Urinary bladder (tissue), 4 donors: ENCODE measurements around the gene MED15. TPM values are rescaled to one million over a fixed set of nuclear protein-coding genes. Genes with fewer than 3 reads are reported as not detected.

Experiments used
- DNase-seq: peaks from one replicate; pipeline ENCODE4 v3.0.0-alpha.2; 2015; ENCODE audit errors: extremely low spot score
- H3K27ac ChIP-seq: one replicate; pipeline ENCODE4 v1.5.1; 2013; ENCODE audit warnings: low read depth, mild to moderate bottlenecking, moderate library complexity
- H3K36me3 ChIP-seq: one replicate; pipeline ENCODE4 v1.6.1; 2013; ENCODE audit warnings: mild to moderate bottlenecking, moderate library complexity; ENCODE audit not compliant: insufficient read depth
- H3K4me1 ChIP-seq: one replicate; pipeline ENCODE4 v1.6.1; 2013; ENCODE audit warnings: mild to moderate bottlenecking, moderate library complexity; ENCODE audit not compliant: insufficient read depth
- H3K4me3 ChIP-seq: one replicate; pipeline ENCODE4 v1.5.1; 2013; ENCODE audit warnings: low read depth, low read length
- WGBS: extraction: QIAGEN DNeasy Blood & Tissue Kit; methylation state at CpG from one replicate; pipeline ENCODE4 v1.1.7; 2013; 5-methylcytosine and 5-hydroxymethylcytosine counted together
- polyA plus RNA-seq: library from polyadenylated mRNA; stranded (reverse); fragments of 200-250 nt; gene quantifications from one replicate; pipeline ENCODE4 v1.2.3, GENCODE V29; 2013
- total RNA-seq: library from RNA; depleted of rRNA; stranded (reverse); fragments of >200 nt; gene quantifications from one replicate; pipeline ENCODE4 v1.2.3, GENCODE V29; 2014
- donor health status: healthy with polysubstance abuse.
- donor health status: healthy.

Gene MED15
- total and polyA plus RNA-seq, 2 donors = 34.0 to 57.9 TPM

DNA sequence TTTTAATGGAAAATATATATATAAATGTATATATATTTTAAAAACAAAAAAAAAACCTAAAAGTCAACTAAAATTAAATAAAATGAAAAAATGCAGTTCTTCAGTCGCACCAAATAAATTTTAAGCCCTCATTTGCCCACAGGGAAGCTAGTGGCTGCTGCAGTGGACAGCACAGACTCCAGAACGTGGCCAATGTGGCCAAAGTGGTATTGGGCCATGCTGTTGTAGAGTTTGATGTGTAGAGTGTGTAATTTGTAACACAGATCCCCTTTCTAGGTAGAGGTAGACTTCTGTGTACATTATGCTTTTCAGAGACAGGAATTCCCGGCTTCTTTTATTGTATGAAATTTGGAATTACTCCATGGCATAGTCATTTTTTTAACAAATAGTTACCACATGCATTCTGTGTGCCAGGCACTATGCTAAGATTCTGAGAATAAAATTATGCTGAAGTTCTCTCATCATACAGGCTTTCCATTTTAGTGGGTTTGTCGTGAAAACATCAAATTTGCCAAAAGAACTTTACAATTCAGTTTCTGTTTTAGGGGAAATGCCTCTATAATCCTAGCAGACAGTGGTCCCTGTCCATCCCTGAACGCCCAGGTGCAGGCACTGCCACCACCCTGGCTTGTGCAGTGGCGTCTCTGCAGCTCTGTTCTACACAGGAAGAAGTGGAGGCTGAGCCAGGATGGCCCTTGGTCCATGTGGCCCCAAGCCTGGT lies 68.5 kb downstream of the MED15 start:
- no peak overlapping the region for H3K4me3 ChIP-seq
- DNase-seq = no peak
- 91% methylated on average over 6 of the region's 6 CpGs for WGBS
- peaks cover 9% of the 10 kb centered on the region for H3K36me3 ChIP-seq
- no peaks in the 10 kb centered on the region for H3K4me1 ChIP-seq
- H3K27ac ChIP-seq = no peak overlapping the region

DNA sequence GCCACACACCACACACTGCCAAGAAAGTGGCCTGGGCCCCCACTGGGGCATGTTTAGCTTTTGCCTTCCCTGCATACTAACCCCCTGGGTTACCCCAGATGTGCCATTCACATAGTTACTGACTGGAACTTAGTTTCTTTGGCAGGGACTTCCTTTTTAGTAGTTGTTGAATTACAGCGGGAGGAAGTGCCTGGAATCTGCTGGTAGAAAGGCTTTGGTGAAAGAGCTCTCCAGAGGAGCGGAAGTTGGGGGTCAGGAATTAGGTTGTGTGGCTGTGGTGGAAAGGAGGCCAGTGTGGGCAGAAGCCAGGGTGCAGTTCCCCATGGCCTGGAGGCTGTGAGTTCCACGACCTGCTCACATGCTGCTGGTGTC lies 69.0 kb downstream of the MED15 start:
- peaks cover 9% of the 10 kb centered on the region for H3K36me3 ChIP-seq
- H3K27ac ChIP-seq = no peak overlapping the region
- 79% methylated on average over 3 of the region's 3 CpGs for WGBS
- H3K4me3 ChIP-seq = no peak overlapping the region
- H3K4me1 ChIP-seq = no peaks in the 10 kb centered on the region
- DNase-seq = no peak

DNA sequence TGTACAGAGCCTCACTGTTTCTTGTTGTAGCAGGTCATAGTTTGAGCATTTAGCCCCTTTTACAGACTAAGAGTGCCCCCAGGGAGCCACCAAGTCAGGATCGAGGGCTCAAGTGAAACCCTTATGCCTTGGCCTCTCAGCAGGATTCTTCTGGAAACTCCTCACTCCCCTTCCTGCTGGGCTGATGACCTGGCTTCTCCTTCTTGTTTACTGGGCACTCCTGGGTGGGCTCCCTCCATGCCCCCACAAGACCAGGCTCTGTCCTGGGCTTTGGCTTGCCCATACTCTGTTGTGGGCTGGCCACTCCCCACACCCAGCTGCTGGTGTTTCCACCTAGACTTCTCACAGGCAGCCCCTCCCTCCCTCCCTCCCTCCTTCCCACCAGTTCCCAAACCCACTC lies 69.6 kb downstream of the MED15 start:
- Histone ChIP-seq H3K4me1 (no peaks in the 10 kb centered on the region), H3K36me3 (peaks cover 11% of the 10 kb centered on the region), H3K27ac (no peak overlapping the region), H3K4me3 (no peak overlapping the region)
- no peak for DNase-seq
- 67% methylated on average over 1 of the region's 1 CpG for WGBS

DNA sequence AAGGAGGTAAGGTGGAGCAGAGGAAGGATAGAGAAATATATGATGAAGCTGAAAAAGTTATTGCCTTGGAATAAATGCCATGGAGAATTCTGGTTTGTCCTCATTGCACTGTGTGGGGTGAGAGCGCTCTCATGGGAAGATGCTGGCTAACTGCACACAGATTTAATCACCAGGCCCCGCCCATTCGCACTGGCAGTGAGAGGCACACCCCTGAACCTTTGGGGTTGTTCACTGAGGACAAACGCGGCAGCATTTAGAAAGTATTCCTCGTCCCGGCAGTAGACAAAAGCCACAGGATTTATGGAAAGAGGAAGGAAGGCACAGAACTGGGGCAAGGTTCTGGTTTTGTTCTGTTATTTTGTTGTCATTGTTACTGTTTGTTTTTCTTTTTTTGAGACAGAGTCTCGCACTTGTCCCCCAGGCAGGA lies 70.2 kb downstream of the MED15 start:
- WGBS = 79% methylated on average over 8 of the region's 8 CpGs

DNA sequence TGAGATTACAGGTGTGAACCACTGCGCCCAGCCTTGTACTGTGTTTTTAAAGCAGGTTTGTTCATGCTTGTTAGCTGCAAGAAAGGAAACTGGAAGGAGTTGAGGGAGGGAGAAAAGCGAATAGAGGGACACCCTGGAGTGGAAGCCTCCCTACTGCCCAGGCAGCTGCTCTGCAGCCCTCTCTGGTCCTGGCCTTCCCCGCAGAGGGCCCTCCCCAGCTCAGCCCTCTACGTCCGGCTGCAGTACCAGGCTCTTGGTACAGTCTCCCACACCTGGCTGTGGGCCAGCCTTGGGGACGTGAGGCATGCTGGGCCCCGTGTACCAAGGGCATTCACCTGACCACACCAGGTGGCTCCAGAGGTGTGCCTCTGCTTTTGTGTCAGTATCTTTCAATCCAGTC lies 70.8 kb downstream of the MED15 start:
- Histone ChIP-seq H3K36me3 (peaks cover 9% of the 10 kb centered on the region), H3K4me3 (no peak overlapping the region), H3K4me1 (no peaks in the 10 kb centered on the region), H3K27ac (no peak overlapping the region)
- no peak for DNase-seq
- 82% methylated on average over 7 of the region's 7 CpGs for WGBS

More for the DNA sequence above, 70.2 kb downstream of the MED15 start:
- Histone ChIP-seq H3K36me3 (peaks cover 9% of the 10 kb centered on the region), H3K4me3 (no peak overlapping the region), H3K27ac (no peak overlapping the region), H3K4me1 (no peaks in the 10 kb centered on the region)
- DNase-seq = no peak

DNA sequence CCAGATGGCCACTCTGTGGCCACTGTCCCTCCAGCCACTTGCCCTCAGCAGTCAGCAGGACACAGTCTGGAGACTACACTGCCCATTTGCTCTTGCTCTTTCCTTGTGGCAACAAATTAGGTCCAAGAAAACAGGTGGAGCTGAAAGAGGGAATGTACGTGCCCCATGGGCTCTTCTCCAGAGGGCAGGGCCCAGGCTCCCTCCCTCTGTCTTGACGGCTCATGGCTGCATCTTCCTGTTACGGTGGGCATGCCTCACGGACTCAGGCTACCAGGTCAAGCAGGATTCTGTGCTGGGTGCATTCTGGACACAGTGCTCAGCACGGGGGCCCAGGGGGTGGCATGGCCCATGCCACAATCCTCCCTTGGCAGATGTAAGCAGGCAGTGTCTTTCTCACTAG lies 71.3 kb downstream of the MED15 start:
- no peak for DNase-seq
- H3K4me1 ChIP-seq = no peaks in the 10 kb centered on the region
- WGBS = 84% methylated on average over 5 of the region's 5 CpGs
- H3K27ac ChIP-seq = no peak overlapping the region
- peaks cover 8% of the 10 kb centered on the region for H3K36me3 ChIP-seq
- H3K4me3 ChIP-seq = no peak overlapping the region

DNA sequence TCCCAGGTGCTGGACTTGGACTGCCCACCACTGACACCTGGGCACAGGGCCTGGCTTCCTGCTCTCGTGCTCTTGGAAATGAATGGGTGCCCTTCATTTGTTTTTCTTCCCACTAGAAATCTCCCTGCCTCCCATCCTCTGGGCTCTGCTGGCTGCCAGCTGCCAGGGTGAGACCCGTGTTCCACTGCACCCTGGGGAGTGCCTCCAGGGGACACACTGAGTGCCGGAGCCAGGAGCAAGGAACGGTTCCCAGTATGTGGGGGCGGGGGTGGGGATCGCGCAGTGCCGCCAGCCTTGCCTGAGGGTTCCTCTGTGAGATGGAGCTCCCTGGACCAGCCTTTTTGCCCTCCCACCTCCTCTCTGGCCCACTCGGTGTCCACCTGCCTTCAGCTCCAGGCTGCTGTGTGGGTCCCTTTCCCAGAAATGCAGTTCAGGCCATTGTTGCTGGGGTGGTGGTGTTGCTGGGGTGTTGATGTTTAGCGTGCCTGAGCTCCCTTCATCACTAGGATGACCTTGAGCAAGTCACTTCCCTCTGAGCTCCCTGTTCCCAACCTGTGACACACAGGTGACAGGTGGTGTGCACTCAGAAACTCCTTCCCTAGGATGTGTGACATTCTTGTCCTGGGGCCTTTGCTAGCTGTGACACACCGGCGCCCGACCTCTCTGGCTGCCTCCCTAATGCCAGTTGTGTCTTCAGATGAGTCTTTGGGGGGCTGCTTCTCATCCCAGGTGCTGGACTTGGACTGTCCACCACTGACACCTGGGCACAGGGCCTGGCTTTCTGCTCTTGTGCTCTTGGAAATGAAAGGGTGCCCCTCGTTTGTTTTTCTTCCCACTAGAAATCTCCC lies 72.1 kb downstream of the MED15 start:
- 83% methylated on average over 14 of the region's 14 CpGs for WGBS
- Histone ChIP-seq H3K4me3 (no peak overlapping the region), H3K36me3 (peaks cover 6% of the 10 kb centered on the region), H3K4me1 (no peaks in the 10 kb centered on the region), H3K27ac (no peak overlapping the region)
- no peak for DNase-seq

DNA sequence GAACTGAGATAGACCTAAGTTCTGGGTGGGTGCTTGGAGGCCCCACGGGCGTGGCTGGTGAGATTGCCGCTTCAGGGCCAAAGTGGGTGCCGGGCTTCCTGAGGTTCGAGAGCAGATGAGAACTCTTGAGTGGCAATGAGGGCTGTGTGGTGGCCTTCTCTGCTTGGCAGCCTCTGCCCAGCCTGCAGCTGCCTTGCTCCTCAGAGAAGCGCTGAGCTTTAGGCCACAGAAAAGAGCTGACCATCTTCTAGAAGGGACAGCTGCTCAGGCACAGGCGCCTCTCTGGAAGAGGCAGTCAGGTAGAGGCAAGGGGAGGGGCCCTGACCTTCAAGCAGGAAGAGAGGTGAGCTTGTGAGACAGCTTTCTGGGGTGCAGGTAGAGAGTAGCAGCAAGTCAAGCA lies 72.8 kb downstream of the MED15 start:
- Histone ChIP-seq H3K36me3 (peaks cover 6% of the 10 kb centered on the region), H3K4me3 (no peak overlapping the region), H3K27ac (no peak overlapping the region), H3K4me1 (no peaks in the 10 kb centered on the region)
- WGBS = 94% methylated on average over 7 of the region's 7 CpGs
- DNase-seq = no peak

DNA sequence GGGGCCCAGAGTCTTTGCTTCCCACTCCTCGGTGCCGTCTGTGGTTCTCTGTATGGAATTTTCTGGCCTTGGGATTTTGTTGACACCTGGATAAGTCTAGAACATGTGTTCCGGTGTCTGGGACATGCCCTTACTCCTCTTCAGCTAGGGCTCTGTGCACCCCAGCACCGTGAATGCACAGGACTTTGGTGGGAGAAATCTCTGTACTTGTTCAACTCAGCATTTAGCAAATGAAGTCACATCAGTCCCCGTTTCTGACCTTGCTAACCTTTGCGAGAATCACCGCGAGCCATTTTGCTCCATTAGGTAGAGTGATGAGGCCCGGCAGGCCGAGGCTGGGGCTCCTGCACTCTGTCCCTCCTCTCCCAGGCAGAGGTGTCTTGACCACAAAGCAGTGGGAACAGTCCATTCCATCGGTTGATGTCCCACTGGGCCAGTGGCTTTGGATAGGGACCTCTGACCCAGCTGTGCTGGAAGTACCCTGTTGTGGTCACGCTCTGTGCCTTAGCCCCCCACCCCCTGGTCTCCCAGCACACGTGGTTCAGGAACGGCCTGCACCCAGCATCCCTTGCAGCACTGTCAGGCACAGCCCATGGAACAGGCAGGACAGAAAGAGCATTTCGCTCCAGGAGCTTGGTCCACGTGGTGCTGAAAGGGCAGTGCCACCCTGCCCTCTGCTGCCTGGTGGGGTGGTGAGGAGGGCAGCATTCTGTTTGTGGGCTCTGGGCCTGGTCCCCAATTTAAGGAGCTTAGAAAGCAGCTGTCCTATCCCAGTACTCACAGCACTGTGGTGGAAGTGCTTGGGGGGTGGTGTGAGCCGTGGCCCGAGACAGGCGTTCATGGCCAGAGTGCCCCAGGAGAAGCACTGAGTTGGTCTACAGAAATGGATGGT lies 73.4 kb downstream of the MED15 start:
- 90% methylated on average over 19 of the region's 19 CpGs for WGBS
- Histone ChIP-seq H3K4me1 (no peaks in the 10 kb centered on the region), H3K27ac (no peak overlapping the region), H3K36me3 (peaks cover 6% of the 10 kb centered on the region), H3K4me3 (no peak overlapping the region)
- DNase-seq = no peak

DNA sequence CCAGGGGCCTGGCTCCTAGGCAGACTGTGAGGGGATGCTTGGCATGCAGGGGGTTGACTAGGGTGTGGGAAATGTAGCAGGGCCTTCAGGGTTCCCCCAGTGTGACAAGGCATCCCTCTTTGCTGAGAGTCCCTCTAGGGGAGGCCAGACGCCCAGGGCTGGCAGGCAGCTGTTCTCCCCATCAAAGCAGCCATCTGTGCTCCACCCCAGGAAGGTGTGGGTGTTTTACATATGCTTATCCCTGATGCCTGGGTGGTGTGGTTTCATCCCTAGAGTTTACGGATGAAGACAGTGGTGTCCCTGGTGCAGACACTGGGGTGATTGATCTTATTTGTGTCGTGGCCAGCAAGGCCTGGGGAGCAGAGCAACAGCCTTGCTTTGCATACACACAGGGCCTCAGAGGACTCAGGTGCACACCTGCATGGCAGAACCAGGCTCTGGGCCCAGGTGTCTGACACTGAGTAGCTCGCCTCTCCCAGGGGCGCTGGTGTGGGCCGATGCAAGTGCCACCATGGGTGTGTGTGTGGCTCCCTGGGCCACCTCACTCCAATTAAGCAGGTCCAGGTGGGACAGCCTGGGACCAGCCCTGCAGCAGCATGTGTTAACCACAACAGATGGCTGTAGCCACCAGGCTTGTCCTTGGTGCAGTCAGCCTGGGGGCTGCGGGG lies 74.2 kb downstream of the MED15 start:
- Histone ChIP-seq H3K27ac (no peak overlapping the region), H3K4me1 (no peaks in the 10 kb centered on the region), H3K4me3 (no peak overlapping the region), H3K36me3 (peaks cover 7% of the 10 kb centered on the region)
- WGBS = 90% methylated on average over 7 of the region's 7 CpGs
- no peak for DNase-seq

DNA sequence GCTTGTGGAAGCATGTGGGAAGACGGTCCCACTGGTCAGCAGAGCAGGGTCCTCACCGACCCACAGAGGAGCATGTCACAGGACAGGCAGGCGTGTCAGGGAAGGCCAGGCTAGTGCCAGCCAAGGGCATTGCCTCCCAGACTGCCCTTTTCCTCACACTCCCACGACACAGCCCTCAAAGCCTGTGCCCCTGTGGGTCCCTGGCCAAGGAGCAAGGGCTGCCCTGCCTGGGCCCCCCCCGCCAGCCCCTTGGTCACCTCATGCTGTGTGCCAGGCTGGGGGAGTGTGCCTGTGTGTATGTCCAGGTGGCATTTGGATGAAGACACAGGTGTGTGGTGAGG lies 74.7 kb downstream of the MED15 start:
- peaks cover 10% of the 10 kb centered on the region for H3K36me3 ChIP-seq
- 97% methylated on average over 5 of the region's 5 CpGs for WGBS
- no peak overlapping the region for H3K27ac ChIP-seq
- DNase-seq = no peak
- H3K4me1 ChIP-seq = no peaks in the 10 kb centered on the region
- no peak overlapping the region for H3K4me3 ChIP-seq

DNA sequence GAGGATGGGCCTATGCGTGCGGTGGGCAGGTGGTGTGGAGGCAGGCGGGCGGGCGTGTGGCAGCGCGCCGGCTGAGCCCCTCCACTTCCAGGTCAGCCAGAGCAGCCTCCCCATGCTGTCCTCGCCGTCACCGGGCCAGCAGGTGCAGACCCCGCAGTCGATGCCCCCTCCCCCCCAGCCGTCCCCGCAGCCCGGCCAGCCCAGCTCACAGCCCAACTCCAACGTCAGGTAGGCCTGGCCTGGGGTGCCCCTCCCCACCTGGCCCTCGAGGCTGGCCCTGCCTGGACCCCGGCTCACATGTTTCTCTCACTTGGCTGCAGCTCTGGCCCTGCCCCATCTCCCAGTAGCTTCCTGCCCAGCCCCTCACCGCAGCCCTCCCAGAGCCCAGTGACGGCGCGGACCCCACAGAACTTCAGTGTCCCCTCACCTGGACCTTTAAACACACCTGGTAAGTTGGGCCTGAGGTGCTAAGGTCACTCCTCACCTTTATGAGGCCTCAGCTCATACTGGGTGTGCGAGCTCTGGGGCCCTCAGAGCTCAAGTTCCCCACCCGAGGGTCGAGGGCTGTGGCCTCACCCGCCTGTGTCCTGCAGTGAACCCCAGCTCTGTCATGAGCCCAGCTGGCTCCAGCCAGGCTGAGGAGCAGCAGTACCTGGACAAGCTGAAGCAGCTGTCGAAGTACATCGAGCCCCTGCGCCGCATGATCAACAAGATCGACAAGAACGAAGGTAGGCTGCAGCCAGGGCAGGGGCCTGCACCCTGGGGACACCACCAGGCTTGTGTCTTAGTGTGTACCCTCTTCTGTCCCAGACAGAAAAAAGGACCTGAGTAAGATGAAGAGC lies 75.3 kb downstream of the MED15 start:
- Histone ChIP-seq H3K27ac (no peak overlapping the region), H3K4me3 (no peak overlapping the region), H3K4me1 (no peaks in the 10 kb centered on the region), H3K36me3 (peaks cover 10% of the 10 kb centered on the region)
- no peak for DNase-seq
- WGBS = 93% methylated on average over 33 of the region's 33 CpGs
